ENCODE results near the gene DGKZ.

The DGKZ gene

DNA sequence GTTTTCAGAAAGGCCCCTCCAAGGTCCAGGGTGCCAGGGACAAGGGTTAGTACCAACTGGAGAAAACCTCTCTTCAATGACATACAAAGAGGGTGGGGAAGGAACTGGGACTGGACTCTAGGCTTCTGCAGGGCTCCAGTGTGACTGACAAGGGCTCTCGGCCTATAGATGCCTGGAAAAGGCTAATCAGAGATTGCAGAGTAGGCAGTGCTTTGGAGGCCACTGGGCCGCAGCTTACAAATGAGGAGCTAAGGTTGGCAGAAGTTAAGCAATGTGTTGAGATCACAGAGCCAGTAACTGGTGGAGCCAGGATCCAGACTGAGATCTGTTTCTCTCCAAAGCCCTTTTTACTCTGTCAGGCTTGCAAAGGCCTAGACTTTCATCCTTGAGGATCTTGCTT lies 7.4 kb upstream of the DGKZ start:
- no peaks in the 10 kb centered on the region for H3K9me3 ChIP-seq (ENCODE audit: insufficient read depth, low read depth, low read length)
- no peaks in the 10 kb centered on the region for H3K79me2 ChIP-seq (ENCODE audit: insufficient read depth, low read length)
- no peak overlapping the region for H2AFZ ChIP-seq (ENCODE audit: low read length)
- H3K4me1 ChIP-seq (ENCODE audit: insufficient read depth, low read length, poor library complexity, severe bottlenecking) = peaks cover 61% of the 10 kb centered on the region
- no peak overlapping the region for H3K4me2 ChIP-seq (ENCODE audit: low read depth, low read length, poor library complexity, severe bottlenecking)
- peaks cover 14% of the 10 kb centered on the region; the same call in 1 of the 2 replicates for H3F3A ChIP-seq (ENCODE audit: low read depth)
- no peaks in the 10 kb centered on the region for H4K20me1 ChIP-seq (ENCODE audit: insufficient read depth, low read length, poor library complexity, severe bottlenecking)
- TF ChIP-seq, protein P1, sequence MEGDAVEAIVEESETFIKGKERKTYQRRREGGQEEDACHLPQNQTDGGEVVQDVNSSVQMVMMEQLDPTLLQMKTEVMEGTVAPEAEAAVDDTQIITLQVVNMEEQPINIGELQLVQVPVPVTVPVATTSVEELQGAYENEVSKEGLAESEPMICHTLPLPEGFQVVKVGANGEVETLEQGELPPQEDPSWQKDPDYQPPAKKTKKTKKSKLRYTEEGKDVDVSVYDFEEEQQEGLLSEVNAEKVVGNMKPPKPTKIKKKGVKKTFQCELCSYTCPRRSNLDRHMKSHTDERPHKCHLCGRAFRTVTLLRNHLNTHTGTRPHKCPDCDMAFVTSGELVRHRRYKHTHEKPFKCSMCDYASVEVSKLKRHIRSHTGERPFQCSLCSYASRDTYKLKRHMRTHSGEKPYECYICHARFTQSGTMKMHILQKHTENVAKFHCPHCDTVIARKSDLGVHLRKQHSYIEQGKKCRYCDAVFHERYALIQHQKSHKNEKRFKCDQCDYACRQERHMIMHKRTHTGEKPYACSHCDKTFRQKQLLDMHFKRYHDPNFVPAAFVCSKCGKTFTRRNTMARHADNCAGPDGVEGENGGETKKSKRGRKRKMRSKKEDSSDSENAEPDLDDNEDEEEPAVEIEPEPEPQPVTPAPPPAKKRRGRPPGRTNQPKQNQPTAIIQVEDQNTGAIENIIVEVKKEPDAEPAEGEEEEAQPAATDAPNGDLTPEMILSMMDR (conservative IDR thresholded peaks at IDR 0.05; ENCODE audit: low read length) = no peak
- TF ChIP-seq EZH2phosphoT487 (IDR thresholded peaks at IDR 0.05; ENCODE audit: borderline replicate concordance) = no peak
- H3K27me3 ChIP-seq (ENCODE audit: insufficient read depth, low read length, poor library complexity, severe bottlenecking) = no peaks in the 10 kb centered on the region
- H3K4me3 ChIP-seq (ENCODE audit: low read length, poor library complexity, severe bottlenecking) = no peak overlapping the region
- no peaks in the 10 kb centered on the region for H3K9me2 ChIP-seq (replicated peaks; ENCODE audit: low read depth, low read length)
- peak overlapping the region; percentile 81 for H3K9ac ChIP-seq (ENCODE audit: low read depth, low read length, poor library complexity, severe bottlenecking)
- no peaks in the 10 kb centered on the region for H3K36me3 ChIP-seq (ENCODE audit: insufficient read depth, low read length)

DNA sequence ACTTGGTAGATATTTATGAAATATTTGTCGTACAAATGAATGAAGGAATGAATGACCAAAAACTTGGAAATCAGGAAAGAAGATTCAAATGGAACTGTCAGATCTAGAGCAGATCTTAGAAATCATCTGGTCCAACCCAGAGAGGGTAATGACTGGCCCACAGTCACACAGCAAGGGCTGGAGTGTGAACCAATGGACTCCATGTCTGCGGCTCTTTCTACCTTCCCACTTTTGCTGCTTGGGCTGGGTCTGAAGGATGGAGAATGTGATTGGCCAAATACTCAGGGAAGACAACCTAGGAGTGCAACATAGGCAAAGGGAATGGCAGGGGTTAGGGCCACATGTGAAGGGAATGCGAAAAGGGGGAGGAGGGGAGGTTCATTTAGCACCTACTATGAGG lies 5.8 kb upstream of the DGKZ start:
- H3K4me1 ChIP-seq (ENCODE audit: insufficient read depth, low read length, poor library complexity, severe bottlenecking) = peaks cover 78% of the 10 kb centered on the region

DNA sequence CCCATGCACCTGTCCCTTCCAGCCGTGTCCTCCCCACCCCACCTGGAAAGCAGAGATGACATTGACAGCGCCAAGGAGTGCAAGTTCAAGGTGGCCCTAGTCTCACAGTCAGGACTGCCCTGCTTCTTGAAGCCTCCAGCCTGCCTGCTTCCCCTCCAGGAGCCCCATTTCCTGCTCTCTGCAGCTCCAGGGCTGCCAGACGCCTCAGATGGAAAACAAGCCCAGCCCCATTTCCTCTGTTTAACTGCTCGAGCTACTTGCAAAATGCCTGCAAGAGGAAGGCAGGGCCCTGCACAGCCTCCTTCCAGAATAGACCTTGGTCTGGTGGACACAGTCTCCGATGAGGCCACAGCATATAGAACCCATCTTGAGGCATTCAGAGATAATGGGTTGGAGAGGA lies 5.0 kb upstream of the DGKZ start:
- Histone ChIP-seq H3K9ac (ENCODE audit: low read depth, low read length, poor library complexity, severe bottlenecking) (peak overlapping the region; percentile 81), H3K4me2 (ENCODE audit: low read depth, low read length, poor library complexity, severe bottlenecking) (peak overlapping the region; percentile 93)

More for the DNA sequence above, 5.8 kb upstream of the DGKZ start:
- no peak overlapping the region for H2AFZ ChIP-seq (ENCODE audit: low read length)
- H3F3A ChIP-seq (ENCODE audit: low read depth) = peaks cover 14% of the 10 kb centered on the region; the same call in 1 of the 2 replicates
- TF ChIP-seq, protein P1 (conservative IDR thresholded peaks at IDR 0.05; ENCODE audit: low read length) = no peak
- no peak for TF ChIP-seq EZH2phosphoT487 (IDR thresholded peaks at IDR 0.05; ENCODE audit: borderline replicate concordance)
- H3K27me3 ChIP-seq (ENCODE audit: insufficient read depth, low read length, poor library complexity, severe bottlenecking) = no peaks in the 10 kb centered on the region
- peaks cover 11% of the 10 kb centered on the region for H3K79me2 ChIP-seq (ENCODE audit: insufficient read depth, low read length)
- H3K36me3 ChIP-seq (ENCODE audit: insufficient read depth, low read length) = no peaks in the 10 kb centered on the region
- peak overlapping the region; percentile 69 for H3K4me3 ChIP-seq (ENCODE audit: low read length, poor library complexity, severe bottlenecking)
- H3K4me2 ChIP-seq (ENCODE audit: low read depth, low read length, poor library complexity, severe bottlenecking) = peak overlapping the region; percentile 93
- H3K9me3 ChIP-seq (ENCODE audit: insufficient read depth, low read depth, low read length) = no peaks in the 10 kb centered on the region
- no peaks in the 10 kb centered on the region for H4K20me1 ChIP-seq (ENCODE audit: insufficient read depth, low read length, poor library complexity, severe bottlenecking)
- H3K9me2 ChIP-seq (replicated peaks; ENCODE audit: low read depth, low read length) = no peaks in the 10 kb centered on the region
- H3K9ac ChIP-seq (ENCODE audit: low read depth, low read length, poor library complexity, severe bottlenecking) = peak overlapping the region; percentile 81

More for the DNA sequence above, 5.0 kb upstream of the DGKZ start:
- Histone ChIP-seq H4K20me1 (ENCODE audit: insufficient read depth, low read length, poor library complexity, severe bottlenecking) (no peaks in the 10 kb centered on the region), H3K36me3 (ENCODE audit: insufficient read depth, low read length) (no peaks in the 10 kb centered on the region), H3K27me3 (ENCODE audit: insufficient read depth, low read length, poor library complexity, severe bottlenecking) (no peaks in the 10 kb centered on the region), H3K4me3 (ENCODE audit: low read length, poor library complexity, severe bottlenecking) (peak overlapping the region; percentile 69), H3K9me3 (ENCODE audit: insufficient read depth, low read depth, low read length) (no peaks in the 10 kb centered on the region), H3K9me2 (replicated peaks; ENCODE audit: low read depth, low read length) (no peaks in the 10 kb centered on the region), H3K79me2 (ENCODE audit: insufficient read depth, low read length) (peaks cover 16% of the 10 kb centered on the region), H2AFZ (ENCODE audit: low read length) (no peak overlapping the region), H3F3A (ENCODE audit: low read depth) (peaks cover 14% of the 10 kb centered on the region; the same call in 1 of the 2 replicates), H3K4me1 (ENCODE audit: insufficient read depth, low read length, poor library complexity, severe bottlenecking) (peaks cover 84% of the 10 kb centered on the region)
- TF ChIP-seq, protein P1 (conservative IDR thresholded peaks at IDR 0.05; ENCODE audit: low read length) = no peak
- no peak for TF ChIP-seq EZH2phosphoT487 (IDR thresholded peaks at IDR 0.05; ENCODE audit: borderline replicate concordance)

Measured in Loucy (cell line).